IPS DF 6.9 (cell line): ENCODE measurements around the gene KRTAP5-3.
"Not testable (repeated sequence)": the region's sequence is repeated elsewhere in the genome, so short reads cannot be mapped to it uniquely, and the experiment has no call there.

Source experiments
- DNase-seq: peaks from one replicate; pipeline ENCODE4 v3.0.0-alpha.2; 2013; ENCODE audit warnings: low read depth, low spot score
- H3K27ac ChIP-seq: one replicate; pipeline ENCODE4 v1.5.1; 2013; ENCODE audit warnings: low read length, control low read depth
- H3K27me3 ChIP-seq: 2 replicates; pipeline ENCODE4 v1.6.1; 2013; ENCODE audit warnings: mild to moderate bottlenecking, low read length; ENCODE audit not compliant: control insufficient read depth, insufficient read depth
- H3K36me3 ChIP-seq: 2 replicates; pipeline ENCODE4 v1.6.1; 2013; ENCODE audit warnings: low read length; ENCODE audit not compliant: control insufficient read depth, insufficient read depth
- H3K4me1 ChIP-seq: 2 replicates; pipeline ENCODE4 v1.6.1; 2013; ENCODE audit warnings: low read length; ENCODE audit not compliant: control insufficient read depth, insufficient read depth
- H3K4me3 ChIP-seq: 2 replicates; pipeline ENCODE4 v1.5.1; 2013; ENCODE audit warnings: mild to moderate bottlenecking, low read length
- H3K9me3 ChIP-seq: 2 replicates; pipeline ENCODE4 v1.6.1; 2013; ENCODE audit warnings: low read length, inconsistent platforms; ENCODE audit not compliant: control insufficient read depth, insufficient read depth
- WGBS: extraction: QIAGEN DNeasy Blood & Tissue Kit; methylation state at CpG from one replicate; pipeline ENCODE4 v1.1.7; 2013; ENCODE audit warnings: mixed read lengths, missing lambda C conversion rate; ENCODE audit not compliant: insufficient read length, insufficient coverage; 5-methylcytosine and 5-hydroxymethylcytosine counted together

Gene KRTAP5-3

DNA sequence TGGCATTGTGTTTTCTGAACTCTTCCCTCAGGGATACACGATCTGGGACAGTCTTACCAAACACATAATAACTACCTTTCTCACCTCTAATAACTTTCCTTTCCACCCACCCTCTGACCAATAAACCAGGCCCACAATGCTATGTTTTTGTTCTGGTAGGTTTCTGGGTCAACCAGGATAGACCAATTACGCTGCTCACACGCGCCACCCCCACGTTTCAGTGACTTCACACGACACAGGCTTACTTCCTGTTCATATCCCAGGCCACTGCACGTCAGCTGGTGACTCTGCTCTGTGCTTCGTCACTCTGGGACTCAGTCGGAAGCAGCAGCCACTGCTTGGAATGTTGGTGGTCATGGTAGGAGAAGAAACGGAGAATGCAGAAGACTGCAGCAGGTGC, 11.2 kb upstream of the KRTAP5-3 start:
- no peak for DNase-seq
- Histone ChIP-seq H3K27me3 (no peaks in the 10 kb centered on the region; the same call in 1 of the 2 replicates), H3K36me3 (no peaks in the 10 kb centered on the region), H3K9me3 (no peaks in the 10 kb centered on the region), H3K4me3 (no peak overlapping the region), H3K4me1 (no peaks in the 10 kb centered on the region), H3K27ac (no peak overlapping the region)
- WGBS = no CpG with 5 or more reads among the region's 10 CpGs

DNA sequence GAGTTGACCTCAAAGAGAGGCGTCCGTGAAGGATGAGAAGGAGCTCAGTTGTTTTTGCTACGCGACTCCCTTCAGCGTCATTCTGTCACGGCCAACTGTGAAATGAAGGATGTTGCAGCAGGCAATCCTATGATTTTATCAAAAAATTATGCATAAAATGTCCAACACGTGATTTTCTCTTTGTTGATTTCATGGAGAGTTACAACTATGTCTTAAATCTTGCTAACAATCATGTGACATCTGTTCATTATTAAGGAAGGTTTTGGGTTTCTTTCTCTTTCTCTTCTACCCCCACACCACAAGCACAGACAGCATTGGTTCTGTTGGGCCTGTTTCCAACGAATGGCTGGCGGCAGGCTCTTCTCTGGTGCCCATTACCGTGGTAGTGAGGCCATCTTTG, 10.0 kb upstream of the KRTAP5-3 start:
- no peak overlapping the region for H3K4me3 ChIP-seq
- H3K36me3 ChIP-seq = no peaks in the 10 kb centered on the region
- no peaks in the 10 kb centered on the region for H3K9me3 ChIP-seq
- H3K27me3 ChIP-seq = no peaks in the 10 kb centered on the region; the same call in 1 of the 2 replicates
- no peak overlapping the region for H3K27ac ChIP-seq
- H3K4me1 ChIP-seq = no peaks in the 10 kb centered on the region
- no peak for DNase-seq
- WGBS = no CpG with 5 or more reads among the region's 10 CpGs

DNA sequence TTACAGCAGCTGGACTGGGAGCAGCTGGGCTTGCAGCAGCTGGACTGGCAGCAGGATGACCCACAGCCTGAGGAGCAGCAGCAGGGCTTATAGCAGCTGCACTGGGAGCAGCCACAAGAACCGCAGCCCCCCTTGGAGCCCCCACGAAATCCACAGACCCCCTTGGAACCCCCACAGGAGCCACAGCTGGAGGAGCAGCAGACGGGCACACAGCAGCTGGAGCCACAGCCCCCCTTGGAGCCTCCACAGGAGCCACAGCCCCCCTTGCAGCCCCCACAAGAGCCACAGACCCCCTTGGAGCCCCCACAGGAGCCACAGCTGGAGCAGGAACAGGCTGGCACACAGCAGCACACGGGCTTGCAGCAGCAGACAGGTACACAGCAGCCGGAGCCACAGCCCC, 362 bp downstream of the KRTAP5-3 start:
- not testable (repeated sequence) for H3K4me1 ChIP-seq, H3K27ac ChIP-seq, H3K27me3 ChIP-seq, H3K4me3 ChIP-seq, DNase-seq, H3K36me3 ChIP-seq, H3K9me3 ChIP-seq
- WGBS = no CpG with 5 or more reads among the region's 5 CpGs

DNA sequence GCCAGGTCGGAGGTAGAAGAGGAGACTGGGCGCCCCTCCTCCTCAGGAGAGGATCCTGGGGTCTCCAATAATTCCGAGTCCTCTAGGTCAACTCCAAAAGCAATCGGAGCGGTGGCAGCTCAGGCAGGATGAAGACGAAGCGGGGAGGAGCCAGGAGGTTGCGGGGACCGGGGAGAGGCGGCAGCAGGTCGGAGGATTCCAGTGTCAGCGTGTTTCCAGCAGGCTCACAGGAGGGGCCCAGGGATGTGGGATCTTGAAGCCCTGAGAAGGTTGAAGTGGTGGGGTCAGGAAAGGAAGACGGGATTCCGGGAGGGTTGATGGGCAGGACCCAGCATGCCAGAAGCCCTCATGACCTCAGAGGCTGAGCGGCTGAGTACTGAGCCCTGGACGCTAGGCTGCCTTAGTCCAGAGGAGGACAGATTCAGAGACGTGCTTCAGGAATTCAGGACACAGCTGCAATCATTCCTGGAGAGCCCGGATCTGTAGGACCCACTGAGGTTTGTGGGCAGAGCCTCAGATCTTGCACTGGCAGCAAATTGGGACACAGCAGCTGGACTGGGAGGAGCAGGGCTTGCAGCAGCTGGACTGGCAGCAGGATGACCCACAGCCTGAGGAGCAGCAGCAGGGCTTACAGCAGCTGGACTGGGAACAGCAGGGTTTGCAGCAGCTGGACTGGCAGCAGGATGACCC, 962 bp downstream of the KRTAP5-3 start:
- H3K27ac ChIP-seq, H3K36me3 ChIP-seq, H3K27me3 ChIP-seq, H3K4me1 ChIP-seq, H3K9me3 ChIP-seq, H3K4me3 ChIP-seq, DNase-seq: not testable (repeated sequence)
- no CpG with 5 or more reads among the region's 18 CpGs for WGBS

DNA sequence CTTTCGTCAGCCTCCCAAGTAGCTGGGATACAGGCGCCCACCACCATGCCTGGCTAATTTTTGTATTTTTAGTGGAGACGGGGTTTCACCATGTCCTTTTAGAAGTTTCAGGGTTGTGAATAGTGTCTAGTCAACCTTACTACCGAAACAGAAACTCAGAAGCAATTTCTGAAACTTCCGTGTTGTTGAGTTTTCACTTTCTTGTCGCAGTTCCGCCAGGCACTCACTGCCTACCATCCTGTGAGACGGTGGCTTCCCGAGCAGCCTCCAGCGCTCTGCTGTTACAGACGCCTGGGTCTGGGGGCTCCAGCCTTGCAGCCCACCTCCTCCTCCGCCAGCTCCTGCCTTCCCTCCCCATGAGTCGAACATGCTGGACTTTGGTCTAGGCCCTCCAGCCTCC, 2.3 kb downstream of the KRTAP5-3 start:
- H3K4me1 ChIP-seq, H3K9me3 ChIP-seq, H3K36me3 ChIP-seq, H3K27ac ChIP-seq, DNase-seq, H3K4me3 ChIP-seq, H3K27me3 ChIP-seq: not testable (repeated sequence)
- WGBS = no CpG with 5 or more reads among the region's 13 CpGs

DNA sequence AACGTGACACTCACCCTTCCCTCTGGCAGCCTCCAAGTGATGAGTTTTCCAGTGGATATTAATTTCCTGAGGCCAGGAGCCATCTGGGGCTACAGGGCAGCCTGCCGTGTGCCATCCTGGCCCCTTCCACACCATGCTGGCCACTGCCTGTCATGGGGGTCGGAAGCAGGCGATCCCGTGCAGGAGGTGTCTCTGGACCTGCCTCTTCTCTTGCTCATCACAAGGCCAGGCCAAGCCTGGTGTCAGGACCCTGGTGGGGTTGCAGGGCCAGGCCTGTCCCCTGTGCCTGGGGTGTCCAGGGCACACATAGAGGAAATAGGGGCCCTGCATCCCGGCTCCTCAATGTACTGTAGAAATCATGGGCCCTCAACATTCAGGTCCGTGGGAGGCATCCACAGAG, 3.6 kb downstream of the KRTAP5-3 start:
- DNase-seq = no peak
- Histone ChIP-seq H3K4me1 (0 out of 2 replicates have a peak, but pooled peaks cover 2% of the 10 kb centered on the region), H3K27ac (no peak overlapping the region), H3K27me3 (no peaks in the 10 kb centered on the region), H3K4me3 (no peak overlapping the region), H3K36me3 (no peaks in the 10 kb centered on the region), H3K9me3 (no peaks in the 10 kb centered on the region)
- no CpG with 5 or more reads among the region's 7 CpGs for WGBS

DNA sequence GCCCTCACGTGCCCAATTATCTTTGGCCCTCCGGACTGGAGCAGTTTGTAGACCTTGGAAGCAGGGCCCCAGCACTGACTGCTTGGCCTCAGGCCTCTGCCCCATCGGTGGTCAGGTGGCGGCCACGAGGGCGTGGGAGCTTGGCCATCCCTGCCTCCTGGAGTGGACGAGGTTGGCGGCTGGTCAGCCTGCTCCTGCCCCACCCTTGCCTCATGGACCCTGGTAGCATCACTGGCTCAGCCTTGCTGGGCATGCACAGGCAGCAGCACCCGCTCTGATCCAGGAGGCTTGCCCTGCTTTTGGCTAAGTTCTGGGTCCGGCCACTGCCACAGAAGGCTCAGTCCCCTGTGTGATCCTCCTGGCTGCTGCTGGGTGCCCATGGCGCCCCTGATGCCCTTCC, 4.1 kb downstream of the KRTAP5-3 start:
- WGBS = no CpG with 5 or more reads among the region's 11 CpGs
- Histone ChIP-seq H3K36me3 (no peaks in the 10 kb centered on the region), H3K4me1 (0 out of 2 replicates have a peak, but pooled peaks cover 2% of the 10 kb centered on the region), H3K4me3 (no peak overlapping the region), H3K27me3 (no peaks in the 10 kb centered on the region), H3K9me3 (no peaks in the 10 kb centered on the region), H3K27ac (no peak overlapping the region)
- DNase-seq = no peak

DNA sequence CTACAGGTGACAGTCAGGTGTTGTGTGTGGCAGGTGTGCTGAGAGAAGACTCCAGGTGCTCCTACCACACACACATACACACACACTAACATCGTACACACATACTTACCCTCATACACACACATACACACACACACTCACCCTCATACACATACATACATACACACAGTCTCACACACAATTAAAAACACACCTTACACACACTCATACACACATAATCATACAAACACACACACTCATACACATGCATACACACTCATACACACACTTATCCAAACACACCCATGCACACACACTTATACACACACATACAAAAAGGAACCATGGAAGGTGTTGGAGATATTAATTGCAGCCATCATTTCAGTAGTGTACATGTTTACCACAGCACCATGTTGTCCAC, 4.6 kb downstream of the KRTAP5-3 start:
- Histone ChIP-seq H3K4me1 (0 out of 2 replicates have a peak, but pooled peaks cover 2% of the 10 kb centered on the region), H3K36me3 (no peaks in the 10 kb centered on the region), H3K27me3 (no peaks in the 10 kb centered on the region), H3K4me3 (no peak overlapping the region), H3K9me3 (no peaks in the 10 kb centered on the region), H3K27ac (no peak overlapping the region)
- DNase-seq = no peak
- WGBS = 100% methylated on average over 1 of the region's 1 CpG

DNA sequence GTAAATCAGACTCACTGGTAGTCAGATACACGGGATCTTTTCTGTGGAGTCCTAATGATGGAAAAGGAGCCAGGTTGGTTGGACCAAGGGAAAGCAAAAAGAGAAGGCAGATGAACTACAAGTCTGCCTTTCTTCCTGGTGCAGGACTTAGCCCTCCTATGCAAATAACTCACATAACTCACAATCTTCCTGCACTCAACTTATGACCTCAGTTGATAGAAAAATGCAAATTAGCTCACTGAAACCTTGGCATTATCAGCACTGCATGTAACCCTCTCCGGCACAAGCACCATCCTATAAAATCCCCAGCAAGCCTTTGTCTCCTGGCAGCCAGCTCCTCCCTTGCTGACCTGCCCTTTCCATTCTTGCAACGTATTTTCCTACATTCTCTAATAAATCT, 6.6 kb downstream of the KRTAP5-3 start:
- H3K4me3 ChIP-seq, DNase-seq, H3K27me3 ChIP-seq, H3K9me3 ChIP-seq, H3K36me3 ChIP-seq, H3K27ac ChIP-seq, H3K4me1 ChIP-seq: not testable (repeated sequence)
- no CpG with 5 or more reads among the region's 3 CpGs for WGBS

DNA sequence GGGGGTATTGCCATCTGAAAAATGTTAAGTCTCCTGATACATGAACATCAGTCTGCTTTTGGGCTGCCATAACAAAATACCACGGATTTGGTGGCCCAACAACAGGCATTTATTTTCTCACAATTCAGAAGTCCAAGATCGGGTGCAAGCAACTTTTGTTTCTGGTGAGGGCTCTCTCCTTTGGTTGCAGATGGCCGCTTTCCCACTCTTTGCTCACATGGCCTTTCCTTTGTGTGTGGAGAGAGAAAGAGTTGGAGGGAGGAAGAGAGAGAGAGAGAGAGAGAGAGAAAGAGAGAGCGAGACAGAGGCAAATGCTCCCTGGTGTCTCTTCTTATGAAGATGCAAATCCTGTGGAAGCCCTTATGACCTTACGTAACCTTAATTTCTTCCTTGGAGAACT, 7.6 kb downstream of the KRTAP5-3 start:
- 0 out of 2 replicates have a peak, but pooled peaks cover 1% of the 10 kb centered on the region for H3K4me1 ChIP-seq
- H3K9me3 ChIP-seq = no peaks in the 10 kb centered on the region
- WGBS = no CpG with 5 or more reads among the region's 5 CpGs
- H3K36me3 ChIP-seq = no peaks in the 10 kb centered on the region
- no peak for DNase-seq
- no peak overlapping the region for H3K4me3 ChIP-seq
- H3K27me3 ChIP-seq = no peaks in the 10 kb centered on the region
- H3K27ac ChIP-seq = no peak overlapping the region

DNA sequence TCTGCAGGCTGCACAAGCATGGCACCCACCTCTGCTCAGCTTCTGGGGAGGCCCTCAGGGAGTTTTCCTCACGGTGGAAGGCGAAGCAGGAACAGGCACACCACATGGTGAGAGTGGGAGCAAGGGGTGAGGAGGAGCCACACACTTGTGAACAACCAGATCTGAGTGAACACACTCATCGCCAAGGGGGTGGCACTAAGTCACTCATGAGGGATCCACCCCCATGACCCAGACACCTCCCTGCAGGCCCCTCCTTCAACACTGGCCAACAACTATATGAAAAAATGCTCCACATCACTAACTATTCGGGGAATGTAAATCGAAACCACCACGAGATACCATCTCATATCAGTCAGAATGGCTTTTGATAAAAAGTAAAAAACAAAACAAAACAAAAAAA, 9.4 kb downstream of the KRTAP5-3 start:
- WGBS = no CpG with 5 or more reads among the region's 6 CpGs
- Histone ChIP-seq H3K4me3 (no peak overlapping the region), H3K27me3 (no peaks in the 10 kb centered on the region), H3K4me1 (0 out of 2 replicates have a peak, but pooled peaks cover 1% of the 10 kb centered on the region), H3K27ac (no peak overlapping the region), H3K9me3 (no peaks in the 10 kb centered on the region), H3K36me3 (no peaks in the 10 kb centered on the region)
- DNase-seq = no peak
